Nucleus accumbens (tissue), 56 donors: ENCODE data around the gene SLC6A9.
A peak's percentile ranks its signal among the peaks of the same experiment; 100 is the strongest.

Experiments
- DNase-seq, 56 donors: peaks; one replicate each; lab custom pipeline; 2025; lab: John Stamatoyannopoulos, UW

Gene SLC6A9

GRCh38 chr1:44049839-44050238 is 18.6 kb upstream of the SLC6A9 start:
- DNase-seq, result no peak

DNA sequence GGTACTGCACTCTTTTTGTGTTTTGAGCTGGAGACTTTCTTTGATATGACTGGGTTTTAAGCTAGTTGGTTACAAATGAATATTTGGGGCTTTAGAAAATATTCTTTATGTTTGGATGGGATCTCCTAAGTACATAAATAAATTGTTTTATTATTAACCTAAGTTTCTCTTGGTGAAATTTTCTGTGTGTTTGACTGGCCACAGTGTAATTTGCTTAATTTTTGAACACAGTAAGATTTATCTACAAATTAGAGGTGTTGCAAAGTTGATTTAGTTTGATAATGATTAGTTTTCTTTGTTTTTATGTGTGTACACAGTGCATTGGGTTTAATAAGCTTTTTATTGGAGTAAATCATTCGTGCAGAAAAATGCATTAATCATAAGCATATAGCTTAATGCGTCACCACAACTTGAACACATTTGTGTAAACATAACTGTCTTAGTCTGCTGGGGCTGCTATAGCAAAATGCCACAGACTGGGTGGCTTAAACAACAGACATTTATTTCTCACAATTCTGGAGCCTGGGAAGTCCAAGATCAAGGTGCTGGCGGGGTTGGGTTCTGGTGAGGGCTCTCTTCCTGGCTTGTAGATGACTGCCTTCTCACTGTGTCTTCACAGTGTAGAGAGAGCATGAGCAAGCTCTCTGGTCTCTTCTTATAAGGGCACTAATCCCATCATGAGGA is 17.4 kb upstream of the SLC6A9 start:
- DNase-seq, result no peak

DNA sequence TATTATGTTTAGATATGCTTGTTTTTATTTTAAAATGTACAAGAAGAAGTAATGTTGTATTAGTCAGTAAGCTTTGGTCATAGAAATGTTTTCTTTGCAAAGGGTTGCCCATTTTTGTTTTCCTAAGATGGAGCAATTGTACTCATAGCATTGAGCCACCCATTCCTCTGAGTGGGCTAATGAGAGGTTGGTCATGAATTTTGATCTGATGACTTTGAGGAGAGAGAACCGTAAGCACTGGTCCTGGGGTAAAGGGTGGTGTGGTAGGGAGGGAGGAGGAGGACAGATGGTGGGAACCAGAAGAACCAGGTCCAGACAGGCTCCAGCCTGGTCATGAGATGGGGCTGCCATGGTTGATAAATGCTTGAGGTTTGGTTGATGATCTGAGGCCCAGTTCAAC is 15.9 kb upstream of the SLC6A9 start:
- no peak for DNase-seq

- no peak for DNase-seq
Observed at GRCh38 chr1:44045064-44045463, 13.8 kb upstream of the SLC6A9 start.

GRCh38 chr1:44044071-44044801 is 13.0 kb upstream of the SLC6A9 start:
- no peak for DNase-seq

DNA sequence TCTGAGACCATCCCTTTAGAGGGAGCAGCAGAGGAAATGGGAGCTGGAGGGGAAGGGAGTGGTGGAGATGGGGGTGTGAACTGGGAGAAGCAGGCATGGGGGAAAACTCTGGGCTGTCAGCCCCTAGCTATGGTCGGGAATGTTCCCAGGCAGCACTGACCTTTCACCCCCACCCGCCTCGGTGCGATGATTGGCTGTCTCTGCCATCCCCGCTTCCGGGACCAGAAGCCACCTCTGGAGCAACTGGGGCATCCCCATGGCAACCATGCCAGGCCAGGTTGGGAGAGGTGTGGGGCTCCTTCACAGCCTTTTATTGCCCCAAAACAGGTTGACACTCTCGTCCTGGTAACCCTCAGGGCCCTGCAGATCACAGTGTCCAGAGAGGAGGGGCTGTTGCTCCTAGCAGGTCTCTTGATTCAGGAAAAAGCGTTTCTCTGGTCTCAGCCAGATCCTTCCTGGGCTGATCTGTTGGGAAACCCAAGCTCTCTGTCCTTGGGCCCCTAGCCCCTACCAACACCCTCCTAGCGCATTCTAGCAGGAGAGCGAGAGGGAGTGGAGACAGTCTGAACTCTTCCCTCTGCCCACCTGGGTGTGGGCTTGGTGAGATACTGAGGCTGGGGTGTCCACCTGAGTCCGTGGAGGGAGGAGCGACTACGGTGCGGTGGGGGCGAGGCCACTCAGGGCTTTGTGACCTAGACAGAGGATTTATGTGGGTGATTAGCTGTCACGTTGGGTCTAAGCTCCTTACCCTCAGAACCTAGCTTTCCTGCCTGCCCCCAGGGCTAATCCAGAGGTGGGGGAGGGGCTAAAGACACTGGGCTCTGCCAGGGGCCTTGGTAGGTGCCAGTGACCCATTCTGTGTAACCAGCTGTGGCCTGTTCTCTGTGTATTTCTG is 12.2 kb upstream of the SLC6A9 start:
- DNase-seq, result no peak

DNA sequence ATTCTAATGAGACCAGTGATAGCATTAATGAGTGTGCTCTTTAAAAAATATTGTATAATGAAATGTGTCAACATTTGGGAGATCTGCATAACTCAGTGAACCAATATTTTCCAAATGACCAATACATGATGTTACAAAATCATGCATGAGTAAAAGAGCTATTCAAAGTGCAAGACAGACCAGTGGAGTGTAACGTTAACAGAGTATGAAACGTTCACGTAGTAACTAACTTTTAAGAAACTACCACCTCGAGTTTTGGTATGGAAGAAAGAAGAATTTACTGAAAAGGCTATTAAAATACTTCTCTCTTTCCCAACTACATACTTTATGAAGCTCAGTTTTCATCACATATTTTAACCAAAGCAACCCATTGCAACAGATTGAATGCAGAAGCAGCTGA is 9.6 kb upstream of the SLC6A9 start:
- no peak for DNase-seq

GRCh38 chr1:44040418-44040817 is 9.2 kb upstream of the SLC6A9 start:
- DNase-seq, result no peak

DNA sequence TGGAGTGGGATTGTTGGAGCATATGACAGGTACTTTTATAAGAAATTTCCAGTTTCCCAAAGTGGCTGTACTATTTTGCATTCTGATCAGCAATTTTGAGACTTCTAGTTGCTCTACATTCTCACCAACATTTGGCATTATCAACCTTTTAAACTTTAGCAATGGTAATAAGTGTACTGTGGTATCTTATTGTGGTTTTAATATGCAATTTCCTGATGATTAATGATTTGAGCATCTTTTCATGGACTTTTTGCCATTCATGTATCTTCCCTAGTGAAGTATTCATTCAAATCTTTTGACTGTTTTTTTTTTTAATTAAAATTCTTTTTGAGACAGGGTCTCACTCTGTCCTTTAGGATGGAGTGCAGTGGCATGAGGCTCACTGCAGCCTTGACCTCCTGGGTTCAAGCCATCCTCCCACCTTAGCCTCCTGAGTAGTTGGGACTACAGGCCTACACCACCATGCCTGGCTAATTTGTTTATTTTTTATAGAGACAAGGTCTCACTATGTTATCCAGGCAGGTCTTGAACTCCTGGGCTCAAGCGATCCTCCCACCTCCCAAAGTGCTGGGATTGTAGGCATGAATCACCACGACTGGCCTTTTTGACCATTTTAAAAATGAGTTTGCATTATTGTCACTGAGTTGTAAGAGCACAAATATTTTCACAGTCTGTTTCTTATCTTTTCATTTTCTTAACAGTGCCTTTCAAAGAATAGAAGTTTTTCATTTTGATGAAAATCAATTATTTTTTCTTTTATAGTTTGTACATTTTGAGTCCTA is 7.8 kb upstream of the SLC6A9 start:
- DNase-seq, result no peak

GRCh38 chr1:44037154-44037553 is 5.9 kb upstream of the SLC6A9 start:
- no peak for DNase-seq

GRCh38 chr1:44036409-44037139 is 5.3 kb upstream of the SLC6A9 start:
- DNase-seq, result peak in 48 of 56 donors; percentile 23 to 87 (median 64)

DNA sequence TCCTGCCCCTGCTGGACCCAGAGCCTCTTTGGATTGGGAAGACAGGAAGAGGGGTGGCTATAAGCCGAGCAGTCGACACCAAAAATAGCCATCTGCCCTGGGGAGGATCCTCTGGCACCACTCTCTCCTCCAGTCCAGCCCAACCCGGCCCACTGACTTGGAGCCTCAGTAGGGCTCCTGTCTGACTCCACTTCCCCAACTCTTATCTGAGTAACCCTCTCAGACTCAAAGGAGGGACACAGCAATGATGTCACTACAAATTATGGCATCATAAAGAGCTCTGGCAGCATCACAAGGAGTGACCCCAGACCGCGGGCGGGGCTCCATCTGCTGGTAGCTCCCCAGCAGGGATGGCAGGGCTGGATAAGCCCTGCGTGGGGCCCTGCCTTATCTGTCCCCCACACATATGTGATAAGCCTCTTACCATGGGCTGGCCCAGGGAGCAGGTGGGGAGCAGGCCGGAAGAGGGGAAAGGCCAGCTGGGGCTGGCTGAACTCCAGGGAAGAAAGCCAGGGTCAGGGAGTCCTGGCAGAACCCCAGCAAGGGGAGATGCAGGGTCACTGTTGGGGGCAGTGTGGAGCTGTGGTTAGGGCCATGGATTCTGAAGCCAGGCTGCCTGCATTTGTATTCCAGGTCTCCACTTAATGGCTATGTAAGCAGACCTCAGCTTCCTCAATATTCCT is 4.6 kb upstream of the SLC6A9 start:
- peak in 10 of 56 donors; percentile 7 to 45 (median 22) for DNase-seq

DNA sequence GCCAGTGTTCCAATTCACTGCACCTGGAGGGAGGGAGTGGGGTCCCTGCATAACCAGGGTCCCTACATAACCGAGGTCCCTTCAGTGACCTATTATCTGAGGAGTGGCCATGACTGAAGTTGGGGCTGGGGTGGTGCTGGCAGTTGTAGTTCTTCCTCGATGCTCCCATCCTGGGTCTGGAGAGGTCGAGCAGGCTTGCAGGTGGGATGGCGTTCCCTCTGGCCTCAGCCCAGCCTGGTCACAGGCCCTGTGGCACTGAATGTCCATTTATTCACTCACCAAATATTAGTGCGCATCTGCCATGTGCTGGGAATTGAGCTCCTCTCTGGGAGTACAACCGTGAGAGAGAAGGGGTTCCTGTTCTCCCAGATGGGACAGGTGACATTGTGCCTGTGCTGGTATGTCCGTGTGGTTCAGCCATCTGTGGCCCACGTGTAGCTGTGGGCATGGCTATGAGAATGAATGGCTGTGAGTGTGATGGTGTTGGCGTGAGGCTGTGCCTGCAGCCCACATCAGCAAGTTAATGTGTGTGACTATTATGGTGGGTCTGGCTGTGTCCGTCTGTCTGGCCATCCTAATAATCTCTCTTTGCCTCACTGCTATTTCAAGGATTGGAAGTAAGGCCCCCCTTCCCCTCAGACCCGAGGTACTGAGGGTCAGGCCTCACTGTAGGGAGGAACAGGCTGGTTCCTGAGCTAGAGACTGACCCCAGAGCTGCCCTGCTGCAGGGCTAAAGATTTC is 3.9 kb upstream of the SLC6A9 start:
- peak in 1 of 56 donors; percentile 16 for DNase-seq

- no peak for DNase-seq
Observed at GRCh38 chr1:44034423-44034822, 3.2 kb upstream of the SLC6A9 start.

GRCh38 chr1:44033756-44034155 is 2.5 kb upstream of the SLC6A9 start:
- DNase-seq, result peak in 1 of 56 donors; percentile 20

DNA sequence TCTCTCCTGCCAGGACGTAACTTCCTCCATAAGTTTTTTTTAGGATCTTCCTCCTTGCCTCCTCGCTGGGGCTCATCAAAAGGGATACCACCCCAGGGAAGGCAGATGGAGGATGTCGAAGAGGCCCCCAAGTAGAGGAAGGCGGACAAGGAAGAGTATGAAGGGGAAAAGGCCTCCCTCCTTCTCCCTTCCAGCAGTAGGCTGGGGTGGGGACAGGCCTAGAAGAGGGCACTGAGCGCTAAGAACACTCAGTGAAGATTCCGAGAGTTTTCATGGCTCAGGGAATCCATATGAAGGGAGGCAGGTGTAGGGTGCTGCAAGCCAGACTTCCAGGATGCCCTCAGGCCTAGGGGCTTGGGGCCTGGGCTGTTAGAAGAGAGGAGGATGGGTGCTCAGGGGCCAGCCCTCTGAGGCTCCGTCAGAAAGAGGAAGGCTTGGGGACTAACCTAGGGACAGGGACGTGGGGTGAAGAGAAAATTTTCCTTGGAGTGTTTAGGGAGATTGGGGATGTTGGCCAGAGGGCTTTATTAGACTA is 1.8 kb upstream of the SLC6A9 start:
- no peak for DNase-seq

GRCh38 chr1:44032170-44032790 is 1.0 kb upstream of the SLC6A9 start:
- DNase-seq, result no peak
